Uterus (tissue), 4 donors: ENCODE data around the gene TSNAX. TPM values are rescaled to one million over a fixed set of nuclear protein-coding genes. Genes with fewer than 3 reads are reported as not detected.

Experiments used
- DNase-seq, 2 donors: peaks; one replicate each; pipeline ENCODE4 v3.0.0-alpha.2; 2019 to 2020
- H3K27ac ChIP-seq, 2 donors: fragments of 200-600 bp; sonication (generic); 1 replicate in 1 of 2; 2 replicates in 1 of 2; pipeline ENCODE4 v1.5.1; 2016 to 2018
- H3K27me3 ChIP-seq, 2 donors: fragments of 200-600 bp; sonication (generic); one replicate each; pipeline ENCODE4 v1.5.1; 2018 to 2019; ENCODE audit warnings: control low read depth in 1 of 2
- H3K36me3 ChIP-seq, 2 donors: fragments of 200-600 bp; sonication (generic); one replicate each; pipeline ENCODE4 v1.5.1; 2019; ENCODE audit warnings: control low read depth in 1 of 2
- H3K4me1 ChIP-seq, 2 donors: fragments of 200-600 bp; sonication (generic); one replicate each; pipeline ENCODE4 v1.5.1; 2018 to 2019; ENCODE audit warnings: control low read depth in 1 of 2
- H3K4me3 ChIP-seq, 2 donors: fragments of 200-600 bp; sonication (generic); 1 replicate in 1 of 2; 2 replicates in 1 of 2; pipeline ENCODE4 v1.5.1; 2018 to 2019; ENCODE audit warnings: mild to moderate bottlenecking in 1 of 2
- H3K9me3 ChIP-seq, 2 donors: fragments of 200-600 bp; sonication (generic); one replicate each; pipeline ENCODE4 v1.5.1; 2019; ENCODE audit warnings: control low read depth in 1 of 2
- POLR2A ChIP-seq, 2 donors: fragments of 450-650 bp; IDR thresholded peaks; one replicate each; pipeline ENCODE4 v1.6.1; 2016; ENCODE audit warnings: antibody characterized with exemption in 2 of 2, mild to moderate bottlenecking in 1 of 2, moderate library complexity in 1 of 2
- intact Hi-C: fragments of 100-400 bp; cut with DNase I; formaldehyde crosslinking; loops from one replicate; pipeline ENCODE4 v1.15.1; 2023; ENCODE audit warnings: low total_unique reads
- total RNA-seq, 4 donors: library from RNA; depleted of rRNA in 3 of 4; stranded (reverse); fragments of >200 nt in 3 of 4; gene quantifications; one replicate each; pipeline versions ENCODE4 v1.1.0 to v1.2.4, GENCODE V29; 2014 to 2023
- TF ChIP-seq, protein P1 (sequence below), 4 experiments: fragments of 200-600 bp in 2 of 4; fragments of 450-650 bp in 2 of 4; sonication (generic) in 2 of 4; IDR thresholded peaks; one replicate each; pipeline ENCODE4 v1.5.1; 2016 to 2019; ENCODE audit warnings: antibody characterized with exemption in 4 of 4, mild to moderate bottlenecking in 2 of 4, moderate library complexity in 1 of 4
- donor health status: DM: yes; HTN: yes; CAD: no.

The TSNAX gene, protein sequence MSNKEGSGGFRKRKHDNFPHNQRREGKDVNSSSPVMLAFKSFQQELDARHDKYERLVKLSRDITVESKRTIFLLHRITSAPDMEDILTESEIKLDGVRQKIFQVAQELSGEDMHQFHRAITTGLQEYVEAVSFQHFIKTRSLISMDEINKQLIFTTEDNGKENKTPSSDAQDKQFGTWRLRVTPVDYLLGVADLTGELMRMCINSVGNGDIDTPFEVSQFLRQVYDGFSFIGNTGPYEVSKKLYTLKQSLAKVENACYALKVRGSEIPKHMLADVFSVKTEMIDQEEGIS
- total RNA-seq, result 100 to 1,000 TPM in 1 of 4 donors, 10 to 100 TPM in 3; 30.6 to 142 (median 63.9) TPM

DNA sequence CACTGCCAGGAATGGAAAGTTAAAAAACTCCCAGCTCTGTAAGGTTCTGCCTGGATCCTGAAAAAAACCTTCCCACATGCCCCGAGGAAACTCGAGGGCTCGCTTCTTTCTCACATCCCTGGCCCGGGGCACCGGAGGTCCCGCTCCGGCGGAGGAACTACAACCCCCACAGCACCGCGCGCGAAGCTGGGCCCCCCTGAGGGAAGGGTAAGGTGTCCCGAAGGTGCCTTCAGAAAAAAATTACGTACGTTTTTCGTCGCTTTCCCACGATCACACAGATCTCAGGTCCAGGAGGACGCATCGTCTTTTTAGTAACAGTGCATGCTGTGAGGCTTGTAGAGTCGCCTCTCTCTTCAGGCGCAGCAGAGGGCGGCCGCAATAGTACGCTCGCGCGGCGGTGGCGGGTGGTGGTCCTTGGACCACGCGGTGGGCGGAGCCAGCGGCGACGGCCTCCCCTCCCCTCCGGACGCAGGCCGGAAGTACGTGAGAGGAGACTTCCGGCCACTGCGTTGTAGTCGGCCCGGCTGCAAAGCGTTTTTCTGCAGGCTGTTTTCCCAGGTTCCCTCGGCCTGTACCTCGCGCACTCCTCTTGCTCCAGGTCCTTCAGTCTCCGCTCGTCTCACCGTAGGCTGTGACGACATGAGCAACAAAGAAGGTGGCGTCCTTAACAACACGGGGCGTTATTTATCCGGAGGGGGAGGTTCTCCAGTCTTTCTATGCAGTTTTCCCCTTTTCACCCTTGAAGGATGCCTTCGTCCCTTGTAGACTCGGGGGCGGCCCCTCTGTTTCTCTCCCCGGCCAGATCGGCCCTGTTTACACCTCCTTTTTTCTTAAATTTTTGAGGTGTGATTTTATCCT, at the start of gene TSNAX:
Gene TSNAX (plus strand): TSS at position 498 of the 858 bp plus-strand sequence. CDS start 142 bp downstream, at position 640.
- H3K27me3 ChIP-seq, result no peaks in the 10 kb centered on the region
- peaks cover 0 to 5% of the 10 kb centered on the region in 2 donors for H3K4me1 ChIP-seq
- no peaks in the 10 kb centered on the region for H3K9me3 ChIP-seq
- TF ChIP-seq, protein P1, sequence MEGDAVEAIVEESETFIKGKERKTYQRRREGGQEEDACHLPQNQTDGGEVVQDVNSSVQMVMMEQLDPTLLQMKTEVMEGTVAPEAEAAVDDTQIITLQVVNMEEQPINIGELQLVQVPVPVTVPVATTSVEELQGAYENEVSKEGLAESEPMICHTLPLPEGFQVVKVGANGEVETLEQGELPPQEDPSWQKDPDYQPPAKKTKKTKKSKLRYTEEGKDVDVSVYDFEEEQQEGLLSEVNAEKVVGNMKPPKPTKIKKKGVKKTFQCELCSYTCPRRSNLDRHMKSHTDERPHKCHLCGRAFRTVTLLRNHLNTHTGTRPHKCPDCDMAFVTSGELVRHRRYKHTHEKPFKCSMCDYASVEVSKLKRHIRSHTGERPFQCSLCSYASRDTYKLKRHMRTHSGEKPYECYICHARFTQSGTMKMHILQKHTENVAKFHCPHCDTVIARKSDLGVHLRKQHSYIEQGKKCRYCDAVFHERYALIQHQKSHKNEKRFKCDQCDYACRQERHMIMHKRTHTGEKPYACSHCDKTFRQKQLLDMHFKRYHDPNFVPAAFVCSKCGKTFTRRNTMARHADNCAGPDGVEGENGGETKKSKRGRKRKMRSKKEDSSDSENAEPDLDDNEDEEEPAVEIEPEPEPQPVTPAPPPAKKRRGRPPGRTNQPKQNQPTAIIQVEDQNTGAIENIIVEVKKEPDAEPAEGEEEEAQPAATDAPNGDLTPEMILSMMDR (IDR thresholded peaks at IDR 0.05), result peak in 2 of 4 experiments; percentile 27 to 36
- TF ChIP-seq POLR2A (IDR thresholded peaks at IDR 0.05), result peak; percentile 82 to 83
- DNase-seq, result peak; percentile 89 to 94
- intact Hi-C loops, result no loop called here
- H3K27ac ChIP-seq, result peak within 1 kb of the TSS; percentile 91 to 92
- peak within 1 kb of the TSS; percentile 71 to 84 for H3K4me3 ChIP-seq
- no peaks in the 10 kb centered on the region for H3K36me3 ChIP-seq

DNA sequence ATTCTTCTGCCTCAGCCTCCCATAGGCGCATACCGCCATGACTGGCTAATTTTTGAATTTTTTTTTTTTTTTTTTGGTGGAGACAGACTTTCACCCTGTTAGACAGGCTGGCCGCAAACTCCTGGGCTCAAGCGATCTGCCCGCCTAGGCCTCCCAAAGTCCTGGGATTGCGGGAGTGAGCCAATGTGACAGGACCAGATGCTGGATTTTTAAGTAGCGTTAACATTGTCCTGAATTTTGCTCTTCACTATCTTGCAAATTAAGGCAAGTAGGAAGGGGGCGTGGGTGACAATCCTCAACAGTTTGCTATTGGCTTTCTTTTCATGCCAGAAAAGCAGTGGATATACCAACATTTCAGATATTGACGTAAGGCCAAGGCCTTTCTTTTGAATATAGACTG, 49.7 kb upstream of the TSNAX start:
- Histone ChIP-seq H3K27me3 (no peaks in the 10 kb centered on the region), H3K4me3 (no peak overlapping the region), H3K4me1 (no peaks in the 10 kb centered on the region), H3K27ac (no peak overlapping the region), H3K36me3 (no peaks in the 10 kb centered on the region), H3K9me3 (peaks cover 0 to 2% of the 10 kb centered on the region in 2 donors)
- no peak for DNase-seq
- intact Hi-C loops, result no loop called here
- no peak for TF ChIP-seq POLR2A (IDR thresholded peaks at IDR 0.05)
- TF ChIP-seq, protein P1 (IDR thresholded peaks at IDR 0.05), result no peak

DNA sequence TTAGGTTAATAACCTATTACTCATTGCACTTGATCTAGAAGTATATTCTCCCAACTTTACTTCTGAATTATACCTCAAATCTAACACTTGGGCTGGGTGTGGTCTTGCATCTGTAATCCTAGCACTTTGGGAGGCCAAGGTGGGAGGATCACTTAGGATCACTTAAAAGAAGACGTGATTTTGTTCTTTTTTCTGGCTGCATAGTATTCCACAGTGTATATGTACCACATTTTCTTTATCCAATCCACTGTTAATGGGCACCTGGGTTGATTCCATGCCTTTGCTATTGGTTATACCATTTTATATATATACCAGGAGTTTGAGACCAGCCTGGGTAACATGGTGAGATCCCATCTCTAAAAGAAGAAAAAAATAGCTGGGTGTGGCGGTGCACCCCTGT, 48.5 kb upstream of the TSNAX start:
- Histone ChIP-seq H3K9me3 (peaks cover 0 to 2% of the 10 kb centered on the region in 2 donors), H3K4me3 (no peak overlapping the region), H3K27ac (no peak overlapping the region), H3K27me3 (no peaks in the 10 kb centered on the region), H3K4me1 (no peaks in the 10 kb centered on the region), H3K36me3 (no peaks in the 10 kb centered on the region)
- DNase-seq, result no peak
- intact Hi-C loops, result no loop called here
- TF ChIP-seq, protein P1 (IDR thresholded peaks at IDR 0.05), result no peak
- TF ChIP-seq POLR2A (IDR thresholded peaks at IDR 0.05), result no peak

DNA sequence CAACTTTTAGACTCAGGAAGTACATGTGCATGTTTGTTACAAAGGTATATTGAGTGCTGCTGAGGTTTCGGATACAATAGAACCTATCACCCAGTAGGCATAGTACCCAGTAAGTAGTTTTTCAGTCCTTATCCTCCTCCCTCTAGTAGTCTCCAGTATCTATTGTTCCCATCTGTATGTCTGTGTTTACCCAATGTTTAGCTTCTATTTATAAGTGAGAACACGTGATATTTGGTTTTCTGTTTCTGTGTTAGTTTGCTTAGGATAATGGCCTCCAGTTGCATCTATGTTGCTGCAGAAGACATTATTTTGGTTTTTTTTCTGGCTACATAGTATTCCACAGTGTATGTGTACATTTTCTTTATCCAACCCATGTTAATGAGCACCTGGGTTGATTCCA, 47.2 kb upstream of the TSNAX start:
- H3K36me3 ChIP-seq, result no peaks in the 10 kb centered on the region
- no peak for DNase-seq
- peaks cover 0 to 2% of the 10 kb centered on the region in 2 donors for H3K9me3 ChIP-seq
- H3K4me3 ChIP-seq, result no peak overlapping the region
- no peaks in the 10 kb centered on the region for H3K4me1 ChIP-seq
- no peaks in the 10 kb centered on the region for H3K27me3 ChIP-seq
- no peak overlapping the region for H3K27ac ChIP-seq
- intact Hi-C loops, result no loop called here
- no peak for TF ChIP-seq POLR2A (IDR thresholded peaks at IDR 0.05)
- TF ChIP-seq, protein P1 (IDR thresholded peaks at IDR 0.05), result no peak
